RWPE2 (cell line): ENCODE results near the gene GFY.
"Not testable (repeated sequence)": the region's sequence is repeated elsewhere in the genome, so short reads cannot be mapped to it uniquely, and the experiment has no call there.

Source experiments
- ATAC-seq: fragments of 200-7000 bp; cut with Tn5 transposase; 3 replicates; pipeline ENCODE4 v1.9.1; 2021; ENCODE audit warnings: low read depth
- DNase-seq: peaks from one replicate; pipeline ENCODE4 v3.0.0-alpha.2; 2020; ENCODE audit warnings: low spot score
- H3K27ac ChIP-seq: fragments of 450-650 bp; 2 replicates; pipeline ENCODE4 v1.5.1; 2017; ENCODE audit warnings: mild to moderate bottlenecking; ENCODE audit not compliant: poor library complexity, severe bottlenecking
- H3K27me3 ChIP-seq: fragments of 250-450 bp; sonication (Bioruptor Pico); 2 replicates; pipeline ENCODE4 v1.5.1; 2021; ENCODE audit warnings: mild to moderate bottlenecking, moderate library complexity; ENCODE audit not compliant: insufficient read depth, poor library complexity, severe bottlenecking
- H3K36me3 ChIP-seq: fragments of 250-450 bp; sonication (Bioruptor Pico); 2 replicates; pipeline ENCODE4 v1.5.1; 2020; ENCODE audit warnings: low read depth, mild to moderate bottlenecking, moderate library complexity
- H3K4me1 ChIP-seq: fragments of 250-450 bp; sonication (Bioruptor Pico); 2 replicates; pipeline ENCODE4 v1.5.1; 2021; ENCODE audit warnings: mild to moderate bottlenecking, moderate library complexity; ENCODE audit not compliant: insufficient read depth, poor library complexity, severe bottlenecking
- H3K4me3 ChIP-seq: fragments of 250-450 bp; sonication (Bioruptor Pico); 2 replicates; pipeline ENCODE4 v1.5.1; 2021; ENCODE audit warnings: mild to moderate bottlenecking, moderate library complexity; ENCODE audit not compliant: severe bottlenecking
- H3K9me3 ChIP-seq: fragments of 250-450 bp; sonication (Bioruptor Pico); 2 replicates; pipeline ENCODE4 v1.5.1; 2021; ENCODE audit warnings: mild to moderate bottlenecking, moderate library complexity; ENCODE audit not compliant: severe bottlenecking
- CTCF ChIP-seq: fragments of 450-650 bp; IDR thresholded peaks from one replicate; pipeline ENCODE4 v1.5.1; 2017; ENCODE audit warnings: mild to moderate bottlenecking, moderate library complexity; ENCODE audit not compliant: poor library complexity, severe bottlenecking

The GFY gene

GRCh38 chr19:49459388-49459787 lies 34.2 kb downstream of the GFY start:
- no peaks in the 10 kb centered on the region for H3K9me3 ChIP-seq
- H3K36me3 ChIP-seq = peaks cover 8% of the 10 kb centered on the region
- H3K27ac ChIP-seq = no peak overlapping the region
- TF ChIP-seq CTCF = no peak
- H3K27me3 ChIP-seq = no peaks in the 10 kb centered on the region
- no peak overlapping the region for H3K4me3 ChIP-seq
- ATAC-seq = no peak
- H3K4me1 ChIP-seq = peaks cover 2% of the 10 kb centered on the region
- no peak for DNase-seq

GRCh38 chr19:49461130-49461529 lies 35.9 kb downstream of the GFY start:
- not testable (repeated sequence) for H3K9me3 ChIP-seq, DNase-seq, H3K4me3 ChIP-seq, ATAC-seq, H3K27me3 ChIP-seq, H3K27ac ChIP-seq, H3K4me1 ChIP-seq, H3K36me3 ChIP-seq

GRCh38 chr19:49461656-49462055 lies 36.5 kb downstream of the GFY start:
- Histone ChIP-seq H3K27ac (no peak overlapping the region), H3K4me3 (no peak overlapping the region), H3K27me3 (no peaks in the 10 kb centered on the region), H3K36me3 (peaks cover 1% of the 10 kb centered on the region; the same call in 1 of the 2 replicates), H3K9me3 (no peaks in the 10 kb centered on the region), H3K4me1 (no peaks in the 10 kb centered on the region)
- DNase-seq (no peak), ATAC-seq (no peak)
- TF ChIP-seq CTCF = no peak

GRCh38 chr19:49462492-49462891 lies 37.3 kb downstream of the GFY start:
- Histone ChIP-seq H3K4me1 (no peaks in the 10 kb centered on the region), H3K27ac (no peak overlapping the region), H3K4me3 (no peak overlapping the region), H3K9me3 (no peaks in the 10 kb centered on the region), H3K36me3 (no peaks in the 10 kb centered on the region; the same call in 1 of the 2 replicates), H3K27me3 (no peaks in the 10 kb centered on the region)
- no peak for ATAC-seq
- DNase-seq = no peak
- TF ChIP-seq CTCF = no peak

GRCh38 chr19:49463960-49464740 lies 39.0 kb downstream of the GFY start:
- no peak for ATAC-seq
- no peak for DNase-seq
- Histone ChIP-seq H3K36me3 (no peaks in the 10 kb centered on the region; the same call in 1 of the 2 replicates), H3K27me3 (no peaks in the 10 kb centered on the region), H3K9me3 (no peaks in the 10 kb centered on the region), H3K4me1 (peaks cover 6% of the 10 kb centered on the region), H3K27ac (no peak overlapping the region), H3K4me3 (no peak overlapping the region)
- TF ChIP-seq CTCF = no peak
